HEK293T (cell line): ENCODE measurements around the gene KIF1A.

Experiments used
- ARNT ChIP-seq: fragments of 450-650 bp; IDR thresholded peaks from 2 replicates; pipeline ENCODE4 v1.6.1; 2017; ENCODE audit warnings: mild to moderate bottlenecking
- ELF4 ChIP-seq: fragments of 450-650 bp; IDR thresholded peaks from 2 replicates; pipeline ENCODE4 v1.6.1; 2017; ENCODE audit warnings: antibody characterized with exemption
- FOXA1 ChIP-seq: fragments of 450-650 bp; IDR thresholded peaks from 2 replicates; pipeline ENCODE4 v1.6.1; 2016; ENCODE audit warnings: mild to moderate bottlenecking
- FOXK2 ChIP-seq: fragments of 450-650 bp; IDR thresholded peaks from 2 replicates; pipeline ENCODE4 v1.6.1; 2016; ENCODE audit warnings: mild to moderate bottlenecking
- FOXM1 ChIP-seq: fragments of 450-650 bp; IDR thresholded peaks from 2 replicates; pipeline ENCODE4 v1.6.1; 2017; ENCODE audit warnings: mild to moderate bottlenecking, borderline replicate concordance
- LEF1 ChIP-seq: fragments of 450-650 bp; IDR thresholded peaks from 2 replicates; pipeline ENCODE4 v1.6.1; 2017; ENCODE audit warnings: mild to moderate bottlenecking, borderline replicate concordance
- NFRKB ChIP-seq: fragments of 450-650 bp; IDR thresholded peaks from 2 replicates; pipeline ENCODE4 v1.6.1; 2016; ENCODE audit warnings: mild to moderate bottlenecking, moderate library complexity
- SP1 ChIP-seq: fragments of 450-650 bp; IDR thresholded peaks from 2 replicates; pipeline ENCODE4 v1.6.1; 2017
- TARDBP ChIP-seq: fragments of 450-650 bp; IDR thresholded peaks from 2 replicates; pipeline ENCODE4 v1.6.1; 2016
- TF ChIP-seq, protein P1 (sequence below): fragments of 450-650 bp; IDR thresholded peaks from 2 replicates; pipeline ENCODE4 v1.6.1; 2016

DNA sequence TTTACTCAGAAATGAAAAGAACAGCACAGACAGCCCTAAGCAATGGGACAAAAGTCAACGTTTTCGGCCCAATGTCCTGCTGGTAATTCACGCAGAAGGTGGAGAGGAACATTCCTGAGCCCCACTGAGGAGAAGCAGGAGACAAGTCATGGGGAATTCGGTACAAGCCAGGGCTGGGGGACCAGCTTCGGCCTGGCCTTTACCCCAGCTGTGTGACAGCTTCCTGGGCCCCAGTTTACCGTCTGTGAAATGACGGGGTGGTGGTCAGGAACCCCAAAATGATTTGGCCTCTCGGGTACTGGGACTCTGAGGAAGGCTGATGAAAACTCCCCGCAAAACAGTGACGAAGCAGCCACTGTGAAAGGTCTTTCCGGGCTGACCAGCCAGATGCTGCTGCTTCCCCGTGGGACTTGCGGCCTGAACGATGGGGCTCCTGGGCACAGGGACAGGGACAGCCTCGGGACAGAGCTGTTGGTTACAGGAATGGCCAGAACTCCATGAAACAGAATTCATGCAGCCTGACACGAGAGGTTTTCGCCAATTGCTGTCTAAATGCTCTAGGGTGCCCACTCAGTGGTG lies 21.6 kb downstream of the KIF1A start:
- TF ChIP-seq SP1 (no peak), ARNT (no peak), FOXA1 (no peak), LEF1 (no peak), FOXK2 (no peak), TARDBP (no peak), FOXM1 (no peak), ELF4 (no peak), NFRKB (no peak)
- TF ChIP-seq, protein P1, sequence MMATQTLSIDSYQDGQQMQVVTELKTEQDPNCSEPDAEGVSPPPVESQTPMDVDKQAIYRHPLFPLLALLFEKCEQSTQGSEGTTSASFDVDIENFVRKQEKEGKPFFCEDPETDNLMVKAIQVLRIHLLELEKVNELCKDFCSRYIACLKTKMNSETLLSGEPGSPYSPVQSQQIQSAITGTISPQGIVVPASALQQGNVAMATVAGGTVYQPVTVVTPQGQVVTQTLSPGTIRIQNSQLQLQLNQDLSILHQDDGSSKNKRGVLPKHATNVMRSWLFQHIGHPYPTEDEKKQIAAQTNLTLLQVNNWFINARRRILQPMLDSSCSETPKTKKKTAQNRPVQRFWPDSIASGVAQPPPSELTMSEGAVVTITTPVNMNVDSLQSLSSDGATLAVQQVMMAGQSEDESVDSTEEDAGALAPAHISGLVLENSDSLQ = no peak
